Regular cardiac myocyte (primary cell): ENCODE results near the gene CCS. TPM values are rescaled to one million over a fixed set of nuclear protein-coding genes. Genes with fewer than 3 reads are reported as not detected.

Experiments used
- total RNA-seq: library from RNA; depleted of rRNA; stranded (reverse); fragments of >200 nt; gene quantifications from 2 replicates; pipeline ENCODE4 v1.2.3, GENCODE V29; 2014

The CCS gene, protein sequence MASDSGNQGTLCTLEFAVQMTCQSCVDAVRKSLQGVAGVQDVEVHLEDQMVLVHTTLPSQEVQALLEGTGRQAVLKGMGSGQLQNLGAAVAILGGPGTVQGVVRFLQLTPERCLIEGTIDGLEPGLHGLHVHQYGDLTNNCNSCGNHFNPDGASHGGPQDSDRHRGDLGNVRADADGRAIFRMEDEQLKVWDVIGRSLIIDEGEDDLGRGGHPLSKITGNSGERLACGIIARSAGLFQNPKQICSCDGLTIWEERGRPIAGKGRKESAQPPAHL
- total RNA-seq: 42.4 and 43.7 TPM in 2 replicates

DNA sequence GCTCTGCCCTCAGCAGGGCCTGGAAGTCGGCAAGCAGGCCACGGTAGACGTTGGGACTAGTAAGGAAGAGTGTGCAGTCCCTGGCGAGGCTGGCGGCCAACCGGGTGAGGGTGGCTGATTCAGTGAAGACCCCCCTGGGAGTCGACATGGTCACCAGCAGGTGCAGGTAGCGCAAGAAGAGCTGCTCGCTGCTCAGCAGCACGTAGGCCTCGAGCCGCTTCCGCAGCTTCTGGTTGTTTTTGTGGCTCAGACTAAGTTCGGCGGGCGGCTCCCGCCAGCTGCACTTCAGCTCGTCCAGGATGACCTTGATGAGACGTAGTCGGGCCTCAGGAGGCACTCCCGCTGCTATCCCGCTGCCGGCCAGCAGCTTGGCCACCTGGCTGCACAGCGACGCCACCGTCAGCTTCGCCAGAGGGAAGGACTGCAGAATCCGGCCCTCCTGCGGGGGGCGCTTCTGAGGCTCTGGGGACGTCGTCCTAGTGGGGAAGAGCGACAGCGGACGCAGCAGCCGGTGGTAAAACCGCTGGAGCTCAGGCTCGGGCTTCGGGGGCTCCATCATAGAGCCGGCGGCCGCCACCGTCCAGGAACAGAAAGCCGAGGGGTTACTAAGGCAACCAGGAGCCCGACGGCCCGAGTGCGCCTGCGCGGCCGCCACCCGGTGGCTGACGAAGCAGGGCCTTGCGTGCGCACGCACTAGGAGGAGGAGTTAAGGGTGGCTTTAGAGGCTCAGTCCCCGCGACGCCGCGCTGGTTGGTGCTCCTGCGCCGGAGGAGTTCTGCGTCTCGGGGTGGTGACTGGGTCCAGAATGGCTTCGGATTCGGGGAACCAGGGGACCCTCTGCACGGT lies at the start of gene CCS, which contains the start of gene CCDC87:
TSS of gene CCS (plus strand) at position 729 of the 846 bp plus-strand sequence. CDS start at position 806, 77 bp downstream.
TSS of gene CCDC87 (minus strand) at position 607 of the 846 bp plus-strand sequence. CDS start at position 559, 48 bp downstream.

DNA sequence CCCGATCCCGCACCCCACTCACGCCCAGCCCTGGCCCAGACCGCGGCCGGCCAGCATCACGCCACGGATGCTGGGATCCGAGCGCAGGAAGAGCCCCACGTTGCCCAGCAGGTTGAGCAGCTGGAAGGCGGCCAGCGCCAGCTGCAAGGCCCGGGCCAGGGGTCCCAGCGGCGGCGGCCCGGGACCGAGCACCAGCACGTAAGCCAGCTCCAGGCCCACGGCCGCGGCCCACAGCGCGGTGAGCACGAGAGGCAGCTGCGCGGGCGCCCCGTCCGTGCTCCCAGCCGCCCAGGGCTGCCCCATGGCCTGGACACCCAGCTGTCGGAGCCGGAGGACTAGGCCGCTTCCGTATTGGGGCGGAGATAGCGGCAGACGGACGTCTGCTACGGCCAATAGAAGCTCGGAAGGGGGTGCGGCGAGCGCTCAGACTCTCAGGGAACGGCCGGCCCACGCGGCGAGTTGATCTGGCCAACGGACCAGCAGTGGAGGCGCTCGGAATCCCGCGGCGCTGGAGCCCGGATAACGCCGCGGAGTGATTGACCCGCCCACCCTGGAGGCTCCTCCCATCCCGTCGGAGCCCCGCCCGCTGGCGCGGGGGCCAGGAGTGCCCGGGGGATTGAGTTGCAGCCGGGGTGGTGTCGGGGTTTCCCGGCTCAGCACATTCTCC lies 47.2 kb upstream of the CCS start, which contains the start of gene ZDHHC24:
TSS of gene ZDHHC24 (minus strand) at position 348 of the 667 bp plus-strand sequence. CDS start at position 303, 45 bp downstream.

DNA sequence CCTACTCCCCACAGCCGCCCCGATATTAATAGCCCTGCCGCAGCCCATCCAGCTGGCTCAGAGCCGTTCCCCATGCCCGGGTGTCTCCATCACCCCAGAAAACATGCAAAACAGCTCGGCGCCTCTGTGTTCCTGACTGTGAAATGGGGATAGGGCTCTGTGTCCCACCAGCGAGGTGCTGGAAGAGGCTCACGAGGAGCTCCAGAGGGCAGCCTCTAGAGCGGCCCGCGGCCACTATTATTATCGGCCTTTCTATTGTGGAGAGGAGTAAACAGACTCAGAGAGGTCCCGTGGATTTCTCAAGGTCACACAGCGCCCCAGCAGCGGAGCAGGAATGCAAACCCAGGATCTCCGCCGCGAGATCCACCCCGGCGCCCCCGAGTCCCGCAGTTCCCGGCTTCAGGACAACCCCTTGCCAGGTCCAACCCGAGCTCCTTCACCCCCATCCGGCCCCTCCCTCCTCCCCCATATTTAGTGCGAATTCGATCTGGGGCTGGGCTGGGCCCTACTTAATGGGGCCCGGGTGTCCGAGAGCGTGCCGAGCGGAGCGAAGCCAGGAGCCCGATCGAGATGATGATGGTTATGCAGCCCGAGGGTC lies 46.5 kb upstream of the CCS start, which contains the start of gene ACTN3:
TSS of gene ACTN3 (plus strand) at position 536 of the 598 bp plus-strand sequence. CDS start at position 571, 35 bp downstream.

DNA sequence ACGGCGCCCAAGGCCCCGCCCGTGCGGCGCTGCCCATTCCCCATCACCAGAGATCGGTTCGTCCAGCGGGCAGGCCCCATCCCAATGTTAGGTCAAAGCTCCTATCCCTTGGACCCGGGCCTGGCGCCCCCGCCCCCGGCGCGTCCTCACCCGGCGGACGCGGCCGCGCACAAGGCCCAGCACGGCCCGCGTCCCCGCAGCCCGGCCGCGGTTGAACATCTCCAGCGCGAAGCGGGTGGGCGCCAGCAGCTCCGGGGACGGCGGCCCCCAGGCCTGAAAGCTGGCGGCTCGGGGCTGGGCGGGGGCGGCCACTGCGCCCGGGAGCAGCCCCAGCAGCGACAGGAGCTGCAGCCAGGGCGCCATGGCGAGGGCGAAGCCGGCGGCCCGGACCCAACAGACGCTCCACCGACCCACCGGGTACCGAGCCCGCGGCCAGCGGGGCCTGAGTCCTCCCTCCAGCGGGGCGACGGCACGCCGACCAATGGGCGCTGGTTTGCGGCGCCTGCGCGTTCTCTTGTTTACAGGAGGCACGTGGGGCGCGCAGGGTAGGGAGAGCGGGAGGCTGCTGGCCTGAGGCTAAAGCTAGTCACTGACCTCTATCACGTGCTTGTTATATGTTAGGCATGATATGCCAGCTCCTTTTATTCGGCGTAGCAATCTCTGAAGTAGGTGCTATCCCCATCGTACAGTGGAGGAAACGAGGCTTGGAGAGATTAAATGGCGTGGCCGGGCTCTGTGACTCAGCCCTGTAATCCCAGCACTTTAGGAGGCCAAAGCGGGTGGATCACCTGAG lies 24.7 kb upstream of the CCS start, which contains the start of gene CTSF:
TSS of gene CTSF (minus strand) at position 483 of the 793 bp plus-strand sequence. CDS start at position 363, 120 bp downstream.

DNA sequence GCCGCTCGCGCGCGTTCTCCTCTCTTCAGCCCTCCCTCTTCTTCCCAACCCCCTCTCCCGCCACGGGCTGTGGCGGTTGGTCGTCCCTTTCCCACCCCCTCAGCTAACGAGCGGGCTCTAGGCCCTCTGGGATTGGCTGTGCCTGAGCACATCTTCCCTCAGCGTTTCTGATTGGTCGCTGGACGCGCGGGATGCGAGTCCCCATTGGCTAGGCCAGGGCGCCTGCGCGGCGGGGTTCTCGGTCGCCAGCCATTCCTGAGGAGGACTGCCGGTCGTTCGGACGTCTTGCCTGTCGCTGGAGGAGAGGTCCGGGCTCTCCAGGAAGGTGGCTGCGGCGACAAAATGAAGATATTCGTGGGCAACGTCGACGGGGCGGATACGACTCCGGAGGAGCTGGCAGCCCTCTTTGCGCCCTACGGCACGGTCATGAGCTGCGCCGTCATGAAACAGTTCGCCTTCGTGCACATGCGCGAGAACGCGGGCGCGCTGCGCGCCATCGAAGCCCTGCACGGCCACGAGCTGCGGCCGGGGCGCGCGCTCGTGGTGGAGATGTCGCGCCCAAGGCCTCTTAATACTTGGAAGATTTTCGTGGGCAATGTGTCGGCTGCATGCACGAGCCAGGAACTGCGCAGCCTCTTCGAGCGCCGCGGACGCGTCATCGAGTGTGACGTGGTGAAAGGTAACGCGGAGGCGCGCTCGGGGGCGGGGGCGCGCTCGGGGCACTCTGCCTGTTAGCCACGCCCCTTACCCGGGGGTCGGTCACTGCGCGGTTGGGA lies 23.6 kb downstream of the CCS start, which contains the start of gene RBM14:
TSS of gene RBM14 (plus strand) at position 252 of the 776 bp plus-strand sequence. CDS start at position 343, 91 bp downstream.

DNA sequence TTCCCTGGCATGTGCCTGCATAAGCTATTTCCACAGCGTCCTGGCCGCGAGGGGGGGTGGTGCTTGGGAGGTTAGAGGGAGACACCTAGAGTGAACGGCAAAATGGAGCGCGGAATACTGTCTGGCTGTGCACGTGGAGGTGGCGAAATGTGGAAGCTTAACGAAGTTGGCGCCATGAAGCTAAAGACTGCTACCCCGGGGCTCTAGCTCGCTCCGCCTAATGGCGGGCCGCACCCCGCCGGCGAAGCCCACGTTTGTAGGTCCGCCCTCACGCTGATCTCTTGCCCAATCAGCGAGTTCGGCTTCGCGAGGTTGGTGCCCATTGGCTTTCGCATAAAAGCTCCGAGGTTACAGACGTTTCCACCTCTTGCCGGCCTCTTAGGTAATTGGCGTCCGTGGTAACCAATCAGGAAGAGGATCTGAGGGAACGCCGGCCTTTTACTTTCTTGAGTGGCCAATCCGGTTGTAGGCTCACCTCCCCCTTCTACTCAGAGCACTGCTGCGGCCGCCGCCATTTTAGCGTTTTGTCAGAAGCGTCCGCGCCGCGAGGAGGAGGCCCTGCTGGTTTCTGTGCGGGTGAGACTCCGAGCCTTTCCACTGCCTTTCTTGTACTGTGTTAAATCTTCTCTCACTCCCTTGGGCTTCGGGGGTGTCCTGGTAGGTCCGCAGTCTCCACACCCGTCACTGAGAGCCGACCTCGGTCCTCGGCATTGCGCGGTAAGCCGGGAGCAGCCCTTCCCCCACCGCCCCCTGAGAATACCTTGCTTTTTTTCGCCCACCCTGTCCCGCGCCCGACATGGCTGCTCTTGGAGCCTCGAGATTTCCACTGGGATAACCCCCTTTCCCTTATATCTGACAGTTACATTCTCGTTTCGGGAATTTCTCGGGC lies 45.4 kb downstream of the CCS start, which contains the start of gene RBM4:
TSS of gene RBM4 (plus strand) at position 527 of the 889 bp plus-strand sequence. CDS start 1,009 bp downstream, outside the sequence.

Other genes starting within 250 kb of the CCS start
- 38.9 and 83.6 TPM in 2 replicates for gene BRMS1, start 248.1 kb upstream of the CCS start, total RNA-seq
- gene B4GAT1, start 245.6 kb upstream of the CCS start, total RNA-seq: 19.0 and 60.0 TPM in 2 replicates
- 0.58 and 0.85 TPM in 2 replicates for gene SLC29A2, start 221.4 kb upstream of the CCS start, total RNA-seq
- not detected in 2 replicates for gene NPAS4, start 172.2 kb upstream of the CCS start, total RNA-seq
- gene MRPL11, start 154.3 kb upstream of the CCS start, total RNA-seq: 27.9 and 47.7 TPM in 2 replicates
- 6.7 and 18.6 TPM in 2 replicates for gene PELI3, start 126.3 kb upstream of the CCS start, total RNA-seq
- gene DPP3, start 112.8 kb upstream of the CCS start, total RNA-seq: 24.2 and 52.5 TPM in 2 replicates
- 16.3 and 33.3 TPM in 2 replicates for gene BBS1, start 82.5 kb upstream of the CCS start, total RNA-seq
- gene ZDHHC24, start 47.1 kb upstream of the CCS start, total RNA-seq: 9.4 and 12.4 TPM in 2 replicates
- gene ACTN3, start 46.3 kb upstream of the CCS start, total RNA-seq: under 0.01 and 0.28 TPM in 2 replicates
- gene CTSF, start 24.6 kb upstream of the CCS start, total RNA-seq: 11.7 and 53.0 TPM in 2 replicates
- gene CCDC87, start 122 bp upstream of the CCS start, total RNA-seq: 0.19 and 0.28 TPM in 2 replicates
- 30.5 and 33.3 TPM in 2 replicates for gene RBM14, start 23.4 kb downstream of the CCS start, total RNA-seq
- 62.6 and 159 TPM in 2 replicates for gene RBM4, start 45.5 kb downstream of the CCS start, total RNA-seq
- 16.9 and 28.0 TPM in 2 replicates for gene RBM4B, start 84.7 kb downstream of the CCS start, total RNA-seq
- gene SPTBN2, start 136.0 kb downstream of the CCS start, total RNA-seq: 3.3 and 13.8 TPM in 2 replicates